ENCODE results near the gene YTHDF1.

DNA sequence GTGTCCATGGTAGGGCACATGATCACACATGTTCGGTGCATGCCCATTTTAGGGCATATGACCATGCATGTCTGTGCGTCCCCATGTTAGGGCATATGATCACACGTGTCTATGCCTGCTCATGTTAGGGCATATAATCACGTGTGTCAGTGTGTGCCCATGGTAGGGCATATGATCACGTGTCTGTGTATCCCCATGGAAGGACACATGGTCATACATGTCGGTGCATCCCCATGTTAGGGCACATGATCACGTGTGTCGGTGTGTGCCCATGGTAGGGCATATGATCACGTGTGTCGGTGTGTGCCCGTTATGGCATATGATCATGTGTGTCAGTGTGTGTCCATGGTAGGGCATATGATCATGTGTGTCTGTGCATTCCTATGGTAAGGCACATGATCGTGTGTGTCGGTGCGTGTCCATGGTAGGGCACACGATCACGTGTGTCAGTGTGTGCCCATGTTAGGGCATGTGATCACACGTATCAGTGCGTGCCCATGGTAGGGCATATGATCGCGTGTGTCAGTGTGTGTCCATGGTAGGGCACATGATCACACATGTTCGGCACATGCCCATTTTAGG lies 30.6 kb downstream of the YTHDF1 start:
- TF ChIP-seq ZNF70 (CRISPR knock-in tag; IDR thresholded peaks at IDR 0.05) (no peak), ARNTL (CRISPR knock-in tag; IDR thresholded peaks at IDR 0.05; ENCODE audit: borderline replicate concordance, low read depth) (no peak), OSR1 (CRISPR knock-in tag; IDR thresholded peaks at IDR 0.05) (no peak), PPARA (CRISPR knock-in tag; IDR thresholded peaks at IDR 0.05; ENCODE audit: borderline replicate concordance) (no peak), ZFP30 (CRISPR knock-in tag; IDR thresholded peaks at IDR 0.05) (no peak), ZC3H10 (CRISPR knock-in tag; IDR thresholded peaks at IDR 0.05) (no peak), GLIS3 (CRISPR knock-in tag; IDR thresholded peaks at IDR 0.05) (no peak), TOX (CRISPR knock-in tag; IDR thresholded peaks at IDR 0.05; ENCODE audit: borderline replicate concordance) (no peak), TCF4 (CRISPR knock-in tag; IDR thresholded peaks at IDR 0.05; ENCODE audit: borderline replicate concordance) (no peak)
- TF ChIP-seq, protein P1, sequence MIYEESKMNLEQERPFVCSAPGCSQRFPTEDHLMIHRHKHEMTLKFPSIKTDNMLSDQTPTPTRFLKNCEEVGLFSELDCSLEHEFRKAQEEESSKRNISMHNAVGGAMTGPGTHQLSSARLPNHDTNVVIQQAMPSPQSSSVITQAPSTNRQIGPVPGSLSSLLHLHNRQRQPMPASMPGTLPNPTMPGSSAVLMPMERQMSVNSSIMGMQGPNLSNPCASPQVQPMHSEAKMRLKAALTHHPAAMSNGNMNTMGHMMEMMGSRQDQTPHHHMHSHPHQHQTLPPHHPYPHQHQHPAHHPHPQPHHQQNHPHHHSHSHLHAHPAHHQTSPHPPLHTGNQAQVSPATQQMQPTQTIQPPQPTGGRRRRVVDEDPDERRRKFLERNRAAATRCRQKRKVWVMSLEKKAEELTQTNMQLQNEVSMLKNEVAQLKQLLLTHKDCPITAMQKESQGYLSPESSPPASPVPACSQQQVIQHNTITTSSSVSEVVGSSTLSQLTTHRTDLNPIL (CRISPR knock-in tag; IDR thresholded peaks at IDR 0.05; ENCODE audit: low read depth), result no peak
- TF ChIP-seq, protein P2, sequence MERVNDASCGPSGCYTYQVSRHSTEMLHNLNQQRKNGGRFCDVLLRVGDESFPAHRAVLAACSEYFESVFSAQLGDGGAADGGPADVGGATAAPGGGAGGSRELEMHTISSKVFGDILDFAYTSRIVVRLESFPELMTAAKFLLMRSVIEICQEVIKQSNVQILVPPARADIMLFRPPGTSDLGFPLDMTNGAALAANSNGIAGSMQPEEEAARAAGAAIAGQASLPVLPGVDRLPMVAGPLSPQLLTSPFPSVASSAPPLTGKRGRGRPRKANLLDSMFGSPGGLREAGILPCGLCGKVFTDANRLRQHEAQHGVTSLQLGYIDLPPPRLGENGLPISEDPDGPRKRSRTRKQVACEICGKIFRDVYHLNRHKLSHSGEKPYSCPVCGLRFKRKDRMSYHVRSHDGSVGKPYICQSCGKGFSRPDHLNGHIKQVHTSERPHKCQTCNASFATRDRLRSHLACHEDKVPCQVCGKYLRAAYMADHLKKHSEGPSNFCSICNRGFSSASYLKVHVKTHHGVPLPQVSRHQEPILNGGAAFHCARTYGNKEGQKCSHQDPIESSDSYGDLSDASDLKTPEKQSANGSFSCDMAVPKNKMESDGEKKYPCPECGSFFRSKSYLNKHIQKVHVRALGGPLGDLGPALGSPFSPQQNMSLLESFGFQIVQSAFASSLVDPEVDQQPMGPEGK (CRISPR knock-in tag; IDR thresholded peaks at IDR 0.05; ENCODE audit: borderline replicate concordance), result no peak
- TF ChIP-seq, protein P3, sequence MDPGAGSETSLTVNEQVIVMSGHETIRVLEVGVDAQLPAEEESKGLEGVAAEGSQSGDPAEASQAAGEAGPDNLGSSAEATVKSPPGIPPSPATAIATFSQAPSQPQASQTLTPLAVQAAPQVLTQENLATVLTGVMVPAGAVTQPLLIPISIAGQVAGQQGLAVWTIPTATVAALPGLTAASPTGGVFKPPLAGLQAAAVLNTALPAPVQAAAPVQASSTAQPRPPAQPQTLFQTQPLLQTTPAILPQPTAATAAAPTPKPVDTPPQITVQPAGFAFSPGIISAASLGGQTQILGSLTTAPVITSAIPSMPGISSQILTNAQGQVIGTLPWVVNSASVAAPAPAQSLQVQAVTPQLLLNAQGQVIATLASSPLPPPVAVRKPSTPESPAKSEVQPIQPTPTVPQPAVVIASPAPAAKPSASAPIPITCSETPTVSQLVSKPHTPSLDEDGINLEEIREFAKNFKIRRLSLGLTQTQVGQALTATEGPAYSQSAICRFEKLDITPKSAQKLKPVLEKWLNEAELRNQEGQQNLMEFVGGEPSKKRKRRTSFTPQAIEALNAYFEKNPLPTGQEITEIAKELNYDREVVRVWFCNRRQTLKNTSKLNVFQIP (CRISPR knock-in tag; IDR thresholded peaks at IDR 0.05; ENCODE audit: borderline replicate concordance, low read depth), result no peak
